NT2/D1 (cell line): ENCODE results near the gene GATC.

Experiments used
- SUZ12 ChIP-seq: IDR thresholded peaks from 2 replicates; pipeline ENCODE4 v1.6.1; 2011; ENCODE audit not compliant: insufficient read length, insufficient read depth; ENCODE audit errors: extremely low read depth
- ZNF274 ChIP-seq: IDR thresholded peaks from 2 replicates; pipeline ENCODE4 v1.6.1; 2011; ENCODE audit warnings: mild to moderate bottlenecking, low read depth, low read length

DNA sequence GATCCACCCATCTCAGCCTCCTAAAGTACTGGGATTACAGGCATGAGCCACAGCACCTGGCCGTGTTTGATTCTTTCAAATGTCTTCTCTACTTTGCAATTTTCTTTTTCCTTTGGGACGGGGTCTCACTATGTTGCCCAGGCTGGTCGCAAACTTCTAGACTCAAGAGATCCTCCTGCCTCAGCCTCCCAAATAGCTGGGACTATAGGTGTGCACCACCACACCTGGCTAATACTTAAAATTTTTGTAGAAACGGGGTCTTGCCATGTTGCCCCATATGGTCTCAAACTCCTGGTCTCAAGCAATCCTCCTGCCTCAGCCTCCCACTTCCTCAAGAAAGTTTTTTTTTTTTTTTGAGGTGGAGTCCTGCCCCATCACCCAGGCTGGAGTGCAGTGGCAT is 1.7 kb downstream of the GATC start:
- TF ChIP-seq SUZ12 (no peak), ZNF274 (no peak)
